Mammary epithelial cell (primary cell): ENCODE data around the gene MUC6.

ENCODE experiments used
- CTCF ChIP-seq, 2 donors: IDR thresholded peaks in 1 of 2; conservative IDR thresholded peaks in 1 of 2; 2 replicates each; pipeline ENCODE4 v1.5.1; 2011 to 2012; ENCODE audit warnings: inconsistent platforms in 2 of 2, low read length in 2 of 2, mild to moderate bottlenecking in 2 of 2, control low read depth in 1 of 2, low read depth in 1 of 2; ENCODE audit not compliant: insufficient read depth in 1 of 2; ENCODE audit errors: extremely low read depth in 1 of 2
- EZH2 ChIP-seq: IDR thresholded peaks from 2 replicates; pipeline ENCODE4 v1.6.1; 2012; ENCODE audit warnings: low read length, inconsistent platforms, borderline replicate concordance

- TF ChIP-seq CTCF (conservative IDR thresholded peaks at IDR 0.05 in 1 of 2, IDR thresholded peaks at IDR 0.05 in 1 of 2; ENCODE audit: extremely low read depth in 1 of 2, insufficient read depth in 1 of 2, low read depth in 1 of 2, low read length in 2 of 2): no peak
- no peak for TF ChIP-seq EZH2
Observed at GRCh38 chr11:1074244-1075221, 38.0 kb upstream of the MUC6 start, which contains the start of gene MUC2.
